Peyer's patch (tissue), 4 donors: ENCODE results near the gene SLC7A6. TPM values are rescaled to one million over a fixed set of nuclear protein-coding genes. Genes with fewer than 3 reads are reported as not detected.
A peak's percentile ranks its signal among the peaks of the same experiment; 100 is the strongest.

Experiments
- DNase-seq, 3 donors: peaks; one replicate each; pipeline ENCODE4 v3.0.0-alpha.2; 2017 to 2019
- H3K27ac ChIP-seq, 4 donors: fragments of 200-600 bp; sonication (generic); one replicate each; pipeline ENCODE4 v1.5.1; 2016 to 2019
- H3K27me3 ChIP-seq, 2 donors: fragments of 200-600 bp; sonication (generic); one replicate each; pipeline ENCODE4 v1.5.1; 2019
- H3K36me3 ChIP-seq, 3 donors: fragments of 200-600 bp; sonication (generic); one replicate each; pipeline ENCODE4 v1.5.1; 2016 to 2019
- H3K4me1 ChIP-seq, 4 donors: fragments of 200-600 bp; sonication (generic); one replicate each; pipeline ENCODE4 v1.5.1; 2016 to 2019
- H3K4me3 ChIP-seq, 4 donors: fragments of 200-600 bp; sonication (generic); 1 replicate in 3 of 4; 2 replicates in 1 of 4; pipeline ENCODE4 v1.5.1; 2016 to 2019; ENCODE audit warnings: mild to moderate bottlenecking in 1 of 4
- H3K9me3 ChIP-seq, 4 donors: fragments of 200-600 bp; sonication (generic); one replicate each; pipeline ENCODE4 v1.5.1; 2016 to 2019; ENCODE audit warnings: mild to moderate bottlenecking in 1 of 4
- POLR2A ChIP-seq, 2 donors: fragments of 450-650 bp; IDR thresholded peaks; one replicate each; pipeline ENCODE4 v1.5.1; 2017; ENCODE audit warnings: antibody characterized with exemption in 2 of 2, mild to moderate bottlenecking in 2 of 2, moderate library complexity in 2 of 2
- total RNA-seq, 4 donors: library from RNA; depleted of rRNA; stranded (reverse); fragments of >200 nt; gene quantifications; one replicate each; pipeline ENCODE4 v1.1.0, GENCODE V29; 2016
- TF ChIP-seq, protein P1 (sequence below), 6 experiments: fragments of 450-650 bp in 4 of 6; fragments of 200-600 bp in 2 of 6; sonication (generic) in 1 of 6; IDR thresholded peaks; one replicate each; pipeline ENCODE4 v1.5.1; 2017 to 2019; ENCODE audit warnings: antibody characterized with exemption in 6 of 6, mild to moderate bottlenecking in 3 of 6, moderate library complexity in 1 of 6

The SLC7A6 gene
- total RNA-seq, 4 donors from 2014 or later, result 19.9 to 83.3 (median 46.4) TPM

DNA sequence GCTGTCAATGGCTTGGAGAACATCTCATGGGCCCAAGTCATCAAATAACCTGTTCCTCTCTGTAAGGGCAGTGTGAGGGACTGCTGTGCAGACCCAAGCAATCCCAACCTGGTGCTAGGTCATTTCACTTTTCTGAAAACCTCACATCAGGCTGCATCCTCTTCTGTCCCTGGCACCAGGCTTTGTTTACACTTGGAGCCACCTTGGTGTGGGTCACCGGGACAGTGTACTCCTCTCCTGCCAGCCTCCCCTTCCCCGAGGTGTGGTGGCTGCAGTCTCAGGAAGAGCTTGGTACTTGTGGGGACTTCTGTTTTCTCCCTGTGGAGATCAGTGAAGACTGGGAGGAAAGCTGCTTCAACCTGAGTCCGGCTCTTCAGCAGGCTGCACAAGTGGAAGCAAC lies 34.0 kb downstream of the SLC7A6 start:
- H3K4me3 ChIP-seq, result no peak overlapping the region
- no peak overlapping the region for H3K27ac ChIP-seq
- H3K4me1 ChIP-seq, result no peaks in the 10 kb centered on the region
- TF ChIP-seq POLR2A (IDR thresholded peaks at IDR 0.05), result no peak
- no peak for DNase-seq
- peaks cover 0 to 91% (median 0%) of the 10 kb centered on the region in 3 donors for H3K36me3 ChIP-seq
- H3K9me3 ChIP-seq, result no peaks in the 10 kb centered on the region
- H3K27me3 ChIP-seq, result no peaks in the 10 kb centered on the region

DNA sequence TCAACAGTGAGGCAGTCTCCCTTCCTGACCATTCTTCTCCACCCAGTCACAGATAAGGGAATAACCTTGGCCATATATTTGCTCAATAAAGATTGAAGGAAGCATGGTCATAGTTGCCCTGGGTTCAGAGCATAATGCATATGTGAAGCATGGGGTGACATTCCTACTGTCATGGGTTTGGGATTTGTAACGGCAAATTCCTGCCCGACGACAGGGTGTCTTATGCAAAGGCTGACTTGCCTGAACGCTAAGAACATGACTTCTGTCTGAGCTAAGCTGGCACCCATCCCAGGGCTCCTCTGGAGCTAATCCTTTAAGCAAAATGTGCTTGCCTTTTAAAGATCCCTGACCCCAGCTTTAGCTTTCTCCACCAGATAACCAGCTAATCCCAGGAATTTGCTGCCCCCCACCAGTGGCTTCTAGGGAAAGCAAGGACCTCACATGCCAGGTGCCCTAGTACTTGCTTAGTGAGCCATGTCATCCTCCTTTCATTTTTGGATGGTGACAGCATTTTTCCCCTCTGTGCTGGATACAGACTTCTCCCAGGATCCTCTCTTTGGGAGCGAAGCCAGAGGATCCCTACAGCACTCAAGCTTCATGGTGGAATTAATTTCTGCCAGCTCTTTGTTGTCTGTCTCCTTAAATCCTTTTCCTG lies 34.7 kb downstream of the SLC7A6 start:
- peak overlapping the region in 1 of 4 donors; percentile 46 for H3K27ac ChIP-seq
- no peak overlapping the region for H3K4me3 ChIP-seq
- TF ChIP-seq, protein P1, sequence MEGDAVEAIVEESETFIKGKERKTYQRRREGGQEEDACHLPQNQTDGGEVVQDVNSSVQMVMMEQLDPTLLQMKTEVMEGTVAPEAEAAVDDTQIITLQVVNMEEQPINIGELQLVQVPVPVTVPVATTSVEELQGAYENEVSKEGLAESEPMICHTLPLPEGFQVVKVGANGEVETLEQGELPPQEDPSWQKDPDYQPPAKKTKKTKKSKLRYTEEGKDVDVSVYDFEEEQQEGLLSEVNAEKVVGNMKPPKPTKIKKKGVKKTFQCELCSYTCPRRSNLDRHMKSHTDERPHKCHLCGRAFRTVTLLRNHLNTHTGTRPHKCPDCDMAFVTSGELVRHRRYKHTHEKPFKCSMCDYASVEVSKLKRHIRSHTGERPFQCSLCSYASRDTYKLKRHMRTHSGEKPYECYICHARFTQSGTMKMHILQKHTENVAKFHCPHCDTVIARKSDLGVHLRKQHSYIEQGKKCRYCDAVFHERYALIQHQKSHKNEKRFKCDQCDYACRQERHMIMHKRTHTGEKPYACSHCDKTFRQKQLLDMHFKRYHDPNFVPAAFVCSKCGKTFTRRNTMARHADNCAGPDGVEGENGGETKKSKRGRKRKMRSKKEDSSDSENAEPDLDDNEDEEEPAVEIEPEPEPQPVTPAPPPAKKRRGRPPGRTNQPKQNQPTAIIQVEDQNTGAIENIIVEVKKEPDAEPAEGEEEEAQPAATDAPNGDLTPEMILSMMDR (IDR thresholded peaks at IDR 0.05), result no peak
- no peak for TF ChIP-seq POLR2A (IDR thresholded peaks at IDR 0.05)
- H3K36me3 ChIP-seq, result peaks cover 0 to 91% (median 0%) of the 10 kb centered on the region in 3 donors
- H3K4me1 ChIP-seq, result no peaks in the 10 kb centered on the region
- H3K9me3 ChIP-seq, result no peaks in the 10 kb centered on the region
- no peaks in the 10 kb centered on the region for H3K27me3 ChIP-seq
- DNase-seq, result no peak

DNA sequence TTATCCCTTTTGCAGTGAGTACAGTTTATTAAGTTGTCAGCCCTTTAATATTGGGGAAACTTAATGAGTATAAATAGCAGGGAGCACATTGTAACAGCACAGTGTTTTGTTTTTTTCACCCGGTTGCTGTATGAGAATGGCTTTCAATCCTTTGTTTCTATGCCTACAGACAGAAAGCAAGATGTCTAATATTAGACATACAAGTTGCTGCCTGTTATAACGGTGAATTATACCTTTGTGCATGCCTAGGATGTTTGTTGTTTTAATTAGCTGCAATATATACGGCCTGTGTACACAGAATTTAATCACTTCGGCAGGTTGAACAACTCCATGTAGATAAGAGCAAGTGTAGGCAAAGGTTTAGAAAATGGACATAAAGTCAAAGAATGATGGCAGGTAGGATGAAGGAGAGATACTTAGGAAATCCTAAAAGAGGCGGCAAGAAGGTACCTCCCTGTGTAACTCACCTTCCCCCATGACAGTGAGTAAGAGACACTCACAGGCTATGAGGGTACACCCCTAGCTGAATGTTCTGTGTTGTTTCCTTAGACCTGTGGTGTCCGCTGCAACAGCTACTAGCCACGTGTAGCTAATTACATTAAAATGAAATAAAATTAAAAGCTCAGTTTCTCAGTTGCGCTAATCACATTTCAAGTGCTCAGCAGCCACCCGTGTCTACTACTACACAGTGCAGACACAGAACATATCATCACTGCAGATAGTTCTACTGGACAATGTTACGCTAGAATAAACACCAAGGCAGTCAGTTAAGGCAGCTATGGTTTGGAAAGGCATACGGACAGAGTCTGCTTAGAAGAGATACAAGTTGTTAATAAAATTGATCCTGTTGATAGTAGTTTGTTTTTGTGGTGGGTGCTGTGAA lies 35.5 kb downstream of the SLC7A6 start:
- Histone ChIP-seq H3K4me3 (no peak overlapping the region), H3K27ac (peak overlapping the region in 1 of 4 donors; percentile 46), H3K9me3 (no peaks in the 10 kb centered on the region), H3K27me3 (no peaks in the 10 kb centered on the region), H3K36me3 (peaks cover 0 to 91% (median 0%) of the 10 kb centered on the region in 3 donors), H3K4me1 (no peaks in the 10 kb centered on the region)
- no peak for DNase-seq
- TF ChIP-seq POLR2A (IDR thresholded peaks at IDR 0.05), result no peak
- TF ChIP-seq, protein P1 (IDR thresholded peaks at IDR 0.05), result no peak

DNA sequence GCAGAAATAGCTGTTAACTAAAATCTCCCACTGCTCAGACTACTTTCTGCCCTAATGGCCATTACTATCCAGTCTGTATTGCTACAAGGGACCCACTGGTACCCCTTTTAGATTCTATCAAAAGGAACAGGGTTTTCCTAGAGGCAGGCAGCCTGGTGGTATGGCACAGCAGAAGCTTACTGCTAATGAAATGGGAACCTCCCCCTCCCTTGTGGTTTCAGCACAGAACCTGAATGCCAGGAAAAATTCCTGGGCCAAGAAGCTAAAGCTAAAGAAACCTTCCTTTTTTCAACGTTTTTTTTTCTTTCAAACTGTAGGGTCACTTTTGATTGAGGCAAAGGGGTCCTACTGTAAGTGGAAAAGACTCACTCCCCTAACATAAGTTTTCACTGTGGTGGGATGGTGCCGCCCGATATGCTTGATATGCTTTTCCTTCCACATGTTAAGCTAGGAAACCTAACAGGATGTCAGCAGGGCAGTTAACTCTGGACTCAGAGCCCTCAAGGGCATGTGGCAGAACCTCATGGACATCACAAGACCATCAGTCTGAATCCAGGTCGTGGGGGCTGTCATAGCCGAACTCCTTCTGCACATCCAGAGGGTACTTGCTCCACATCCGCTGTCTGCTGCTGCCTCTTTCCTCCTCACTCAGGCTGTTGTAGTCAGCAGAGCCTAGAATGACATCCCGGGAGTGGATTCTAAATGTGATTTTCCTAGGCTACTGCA lies 36.6 kb downstream of the SLC7A6 start:
- Histone ChIP-seq H3K4me1 (no peaks in the 10 kb centered on the region), H3K9me3 (no peaks in the 10 kb centered on the region), H3K27ac (no peak overlapping the region), H3K27me3 (no peaks in the 10 kb centered on the region), H3K36me3 (peaks cover 0 to 93% (median 0%) of the 10 kb centered on the region in 3 donors), H3K4me3 (no peak overlapping the region)
- TF ChIP-seq, protein P1 (IDR thresholded peaks at IDR 0.05), result no peak
- TF ChIP-seq POLR2A (IDR thresholded peaks at IDR 0.05), result no peak
- no peak for DNase-seq

DNA sequence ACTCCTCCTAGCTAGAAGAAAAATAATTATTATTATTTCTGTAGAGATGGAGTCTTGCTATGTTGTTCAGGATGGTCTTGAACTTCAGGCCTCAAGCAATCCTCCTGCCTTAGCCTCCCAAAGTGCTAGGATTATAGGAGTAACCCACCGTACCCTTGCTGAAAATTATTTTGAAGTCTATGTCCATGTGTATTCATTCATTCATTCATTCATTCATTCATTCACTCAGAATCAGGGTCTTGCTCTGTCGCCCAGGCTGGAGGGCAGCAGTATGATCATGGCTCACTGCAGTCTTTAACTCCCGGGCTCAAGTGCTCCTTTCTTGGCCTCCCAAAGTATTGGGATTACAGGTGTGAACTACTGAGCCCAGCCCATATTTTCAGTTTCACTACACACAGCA lies 42.3 kb downstream of the SLC7A6 start:
- DNase-seq, result no peak
- Histone ChIP-seq H3K4me3 (no peak overlapping the region), H3K27ac (no peak overlapping the region), H3K4me1 (peaks cover 3 to 25% (median 10%) of the 10 kb centered on the region in 4 donors), H3K36me3 (peaks cover 0 to 70% (median 0%) of the 10 kb centered on the region in 3 donors), H3K9me3 (no peaks in the 10 kb centered on the region), H3K27me3 (no peaks in the 10 kb centered on the region)
- TF ChIP-seq, protein P1 (IDR thresholded peaks at IDR 0.05), result no peak
- TF ChIP-seq POLR2A (IDR thresholded peaks at IDR 0.05), result no peak
